ENCODE data around the gene BTBD2. TPM values are rescaled to one million over a fixed set of nuclear protein-coding genes. Genes with fewer than 3 reads are reported as not detected.

The BTBD2 gene
- total and polyA plus RNA-seq, 10 of the 15 experiments (the other 5 are each of a cell fraction or from before 2014, with no cell fraction given): 0.13 to 66.2 (median 10.4) TPM

GRCh38 chr19:1980091-1980808, 35.3 kb downstream of the BTBD2 start:
- SMC1A ChIA-PET (ENCODE audit: uncharacterized antibody, unreplicated experiment): no interaction called here
- Histone ChIP-seq H3K27me3 (replicated peaks in 1 of 2; ENCODE audit: control insufficient read depth in 2 of 2, insufficient read depth in 2 of 2, low read length in 1 of 2) (no peaks in the 10 kb centered on the region), H3K27ac (ENCODE audit: control insufficient read depth, insufficient read depth) (no peak overlapping the region), H2AFZ (ENCODE audit: control insufficient read depth, low read depth, low read length) (no peak overlapping the region), H3K9ac (ENCODE audit: control insufficient read depth, insufficient read depth, low read length) (no peak overlapping the region), H4K20me1 (ENCODE audit: control insufficient read depth, insufficient read depth) (no peaks in the 10 kb centered on the region), H3K79me2 (ENCODE audit: control insufficient read depth, insufficient read depth, low read length) (no peaks in the 10 kb centered on the region), H3K9me3 (replicated peaks; ENCODE audit: control insufficient read depth, insufficient read depth, low read length) (no peaks in the 10 kb centered on the region), H3K36me3 (ENCODE audit: control insufficient read depth in 2 of 2, insufficient read depth in 2 of 2, low read length in 1 of 2) (peaks cover 6 to 31% of the 10 kb centered on the region in 2 experiments; a peak in 3 of 4 replicates), H3K4me2 (ENCODE audit: control insufficient read depth, insufficient read depth) (no peak overlapping the region), H3K4me3 (no peak overlapping the region), H3K4me1 (ENCODE audit: control insufficient read depth, insufficient read depth, low read length) (no peaks in the 10 kb centered on the region)
- RAD21 ChIA-PET (ENCODE audit: unreplicated experiment): no interaction called here
- WGBS (ENCODE audit: insufficient coverage, insufficient replicate concordance, low lambda C conversion rate, missing lambda C conversion rate): 88% methylated on average over 30 of the region's 35 CpGs
- FAIRE-seq (no peak), ATAC-seq (no peak), DNase-seq (ENCODE audit: low read depth, low spot score) (no peak)
- CTCF ChIA-PET: no interaction called here
- intact Hi-C loops (cut with micrococcal nuclease; ENCODE audit: unreplicated experiment): no loop called here
- in situ Hi-C loops (cut with MboI): no loop called here
- TSS peak; percentile 64 for BruUV-seq (replicated peaks)
- TF ChIP-seq RAD21 (IDR thresholded peaks at IDR 0.05; ENCODE audit: insufficient read depth, low read depth, low read length) (no peak), ZZZ3 (IDR thresholded peaks at IDR 0.05; ENCODE audit: control insufficient read depth, insufficient read length, low read depth) (no peak), TARDBP (IDR thresholded peaks at IDR 0.05; ENCODE audit: borderline replicate concordance) (no peak), BMI1 (IDR thresholded peaks at IDR 0.05; ENCODE audit: borderline replicate concordance) (no peak), E2F4 (IDR thresholded peaks at IDR 0.05; ENCODE audit: low read depth, low read length) (no peak), USF2 (IDR thresholded peaks at IDR 0.05; ENCODE audit: borderline replicate concordance, low read depth, low read length) (no peak), ZBED1 (IDR thresholded peaks at IDR 0.05; ENCODE audit: borderline replicate concordance) (no peak)
- POLR2A ChIA-PET: no interaction called here
